Measurements from ENCODE around the gene MYOM3.

The MYOM3 gene

GRCh38 chr1:24134376-24134775 lies 22.4 kb upstream of the MYOM3 start:
- no peak overlapping the region for H3K9ac ChIP-seq (ENCODE audit: low read length)
- H3K36me3 ChIP-seq (ENCODE audit: insufficient read depth, low read length): no peaks in the 10 kb centered on the region
- H3K4me1 ChIP-seq (ENCODE audit: insufficient read depth, low read length): no peaks in the 10 kb centered on the region
- H3K4me3 ChIP-seq (ENCODE audit: low read depth in 1 of 2, low read length in 2 of 2): no peak overlapping the region
- H3K9me3 ChIP-seq (ENCODE audit: low read length): no peaks in the 10 kb centered on the region
- H3K27ac ChIP-seq (ENCODE audit: low read depth, low read length): no peak overlapping the region
- H3K27me3 ChIP-seq (ENCODE audit: control insufficient read depth in 1 of 2, insufficient read depth in 2 of 2, low read length in 2 of 2): no peaks in the 10 kb centered on the region

GRCh38 chr1:24133819-24134218 lies 21.9 kb upstream of the MYOM3 start:
- H3K36me3 ChIP-seq (ENCODE audit: insufficient read depth, low read length): no peaks in the 10 kb centered on the region
- H3K9ac ChIP-seq (ENCODE audit: low read length): no peak overlapping the region
- no peaks in the 10 kb centered on the region for H3K4me1 ChIP-seq (ENCODE audit: insufficient read depth, low read length)
- no peak overlapping the region for H3K4me3 ChIP-seq (ENCODE audit: low read depth in 1 of 2, low read length in 2 of 2)
- no peaks in the 10 kb centered on the region for H3K27me3 ChIP-seq (ENCODE audit: control insufficient read depth in 1 of 2, insufficient read depth in 2 of 2, low read length in 2 of 2)
- no peak overlapping the region for H3K27ac ChIP-seq (ENCODE audit: low read depth, low read length)
- H3K9me3 ChIP-seq (ENCODE audit: low read length): no peaks in the 10 kb centered on the region

DNA sequence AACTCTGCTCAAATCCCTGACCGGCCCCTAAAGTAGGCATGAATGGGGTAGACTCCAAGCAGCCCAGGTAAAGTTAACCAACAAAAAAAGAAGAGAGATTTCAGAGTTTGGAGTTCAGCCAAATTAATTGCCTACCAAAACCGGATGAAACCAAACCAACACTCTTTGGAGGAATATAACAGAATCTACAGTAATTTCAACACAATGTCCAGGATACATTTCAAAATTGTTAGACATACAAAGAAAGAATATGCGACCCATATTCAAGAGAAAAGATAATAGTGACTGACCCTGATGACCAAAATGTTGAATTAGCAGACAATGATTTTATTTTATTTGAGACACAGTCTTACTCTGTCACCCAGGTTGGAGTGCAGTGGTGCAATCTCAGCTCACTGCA lies 18.4 kb upstream of the MYOM3 start:
- H3K9ac ChIP-seq (ENCODE audit: low read length): no peak overlapping the region
- no peaks in the 10 kb centered on the region for H3K9me3 ChIP-seq (ENCODE audit: low read length)
- H3K36me3 ChIP-seq (ENCODE audit: insufficient read depth, low read length): no peaks in the 10 kb centered on the region
- H3K4me1 ChIP-seq (ENCODE audit: insufficient read depth, low read length): no peaks in the 10 kb centered on the region
- no peak overlapping the region for H3K4me3 ChIP-seq (ENCODE audit: low read depth in 1 of 2, low read length in 2 of 2)
- no peak overlapping the region for H3K27ac ChIP-seq (ENCODE audit: low read depth, low read length)
- H3K27me3 ChIP-seq (ENCODE audit: control insufficient read depth in 1 of 2, insufficient read depth in 2 of 2, low read length in 2 of 2): no peaks in the 10 kb centered on the region

DNA sequence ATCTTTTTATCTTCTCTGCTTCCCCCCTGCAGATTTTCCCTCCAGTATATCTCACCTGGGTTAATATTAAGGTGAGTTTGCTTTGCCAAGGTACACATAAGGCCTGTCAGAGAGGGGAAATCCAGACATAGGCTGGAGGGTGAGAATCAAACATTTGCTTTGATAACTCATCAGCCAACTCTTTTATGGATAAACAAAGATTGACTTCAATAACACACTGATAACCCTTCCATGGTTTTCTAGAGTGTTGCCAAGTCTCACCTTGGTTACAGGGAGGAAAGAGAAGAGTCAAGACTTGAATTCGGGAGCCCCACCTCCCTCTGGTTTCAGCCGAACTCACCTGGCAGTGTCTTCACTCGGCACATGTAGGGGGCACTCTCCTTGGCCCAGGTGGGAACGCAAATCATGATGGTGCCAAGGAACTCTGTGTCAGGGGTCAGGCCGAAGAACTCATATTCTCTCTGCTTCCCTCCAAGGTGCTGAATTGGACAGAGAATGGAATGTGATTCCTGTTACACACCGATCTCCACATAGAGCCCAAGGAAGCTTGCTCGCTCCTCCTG lies 15.9 kb upstream of the MYOM3 start:
- Histone ChIP-seq H3K9me3 (ENCODE audit: low read length) (no peaks in the 10 kb centered on the region), H3K36me3 (ENCODE audit: insufficient read depth, low read length) (no peaks in the 10 kb centered on the region), H3K27ac (ENCODE audit: low read depth, low read length) (no peak overlapping the region), H3K27me3 (ENCODE audit: control insufficient read depth in 1 of 2, insufficient read depth in 2 of 2, low read length in 2 of 2) (no peaks in the 10 kb centered on the region), H3K9ac (ENCODE audit: low read length) (no peak overlapping the region), H3K4me3 (ENCODE audit: low read depth in 1 of 2, low read length in 2 of 2) (no peak overlapping the region), H3K4me1 (ENCODE audit: insufficient read depth, low read length) (no peaks in the 10 kb centered on the region)

DNA sequence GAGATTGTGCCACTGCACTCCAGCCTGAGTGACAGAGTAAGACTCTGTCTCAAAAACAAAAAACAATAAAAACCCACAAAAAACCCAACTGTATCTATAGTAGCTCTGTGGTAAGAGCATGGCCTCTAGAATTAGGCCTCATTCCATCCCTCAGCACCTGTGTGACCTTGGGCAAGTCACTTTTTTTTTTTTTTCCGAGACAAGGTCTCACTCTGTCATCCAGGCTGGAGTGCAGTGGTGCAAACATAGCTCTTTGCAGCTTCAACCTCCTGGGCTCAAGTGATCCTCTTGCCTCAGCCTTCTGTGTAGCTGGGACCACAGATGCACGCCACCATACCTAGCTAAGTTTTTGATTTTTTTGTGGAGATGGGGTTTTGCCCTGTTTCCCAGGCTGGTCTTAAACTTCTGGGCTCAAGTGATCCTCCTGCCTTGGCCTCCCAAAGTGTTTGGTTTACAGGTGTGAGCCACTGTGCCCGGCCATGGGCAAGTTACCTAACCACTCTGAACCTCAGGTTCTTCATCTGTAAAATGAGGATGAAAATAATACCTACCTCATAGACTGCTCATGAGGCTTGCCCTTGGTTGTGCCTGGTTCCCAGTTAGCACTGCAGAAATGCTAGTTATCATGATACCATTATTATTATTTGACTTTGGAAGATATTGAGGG lies 15.3 kb upstream of the MYOM3 start:
- no peak overlapping the region for H3K27ac ChIP-seq (ENCODE audit: low read depth, low read length)
- no peaks in the 10 kb centered on the region for H3K9me3 ChIP-seq (ENCODE audit: low read length)
- no peaks in the 10 kb centered on the region for H3K4me1 ChIP-seq (ENCODE audit: insufficient read depth, low read length)
- H3K27me3 ChIP-seq (ENCODE audit: control insufficient read depth in 1 of 2, insufficient read depth in 2 of 2, low read length in 2 of 2): no peaks in the 10 kb centered on the region
- H3K9ac ChIP-seq (ENCODE audit: low read length): no peak overlapping the region
- no peak overlapping the region for H3K4me3 ChIP-seq (ENCODE audit: low read depth in 1 of 2, low read length in 2 of 2)
- H3K36me3 ChIP-seq (ENCODE audit: insufficient read depth, low read length): no peaks in the 10 kb centered on the region

DNA sequence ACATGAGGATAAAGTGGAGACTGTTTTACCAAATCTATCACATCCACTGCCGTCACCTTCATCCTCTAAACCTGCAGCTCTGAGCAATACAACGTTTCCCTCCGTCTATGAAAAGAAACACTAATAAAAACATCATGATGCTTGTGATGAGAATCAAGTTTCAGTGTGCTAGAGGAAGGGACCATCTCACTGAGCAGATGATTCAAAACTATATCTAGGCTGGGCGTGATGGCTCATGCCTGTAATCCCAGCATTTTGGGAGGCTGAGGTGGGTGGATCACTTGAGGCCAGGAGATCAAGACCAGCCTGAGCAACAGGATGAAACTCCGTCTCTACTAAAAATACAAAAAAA lies 14.7 kb upstream of the MYOM3 start:
- Histone ChIP-seq H3K27ac (ENCODE audit: low read depth, low read length) (no peak overlapping the region), H3K9ac (ENCODE audit: low read length) (no peak overlapping the region), H3K36me3 (ENCODE audit: insufficient read depth, low read length) (no peaks in the 10 kb centered on the region), H3K27me3 (ENCODE audit: control insufficient read depth in 1 of 2, insufficient read depth in 2 of 2, low read length in 2 of 2) (no peaks in the 10 kb centered on the region), H3K9me3 (ENCODE audit: low read length) (no peaks in the 10 kb centered on the region), H3K4me3 (ENCODE audit: low read depth in 1 of 2, low read length in 2 of 2) (no peak overlapping the region), H3K4me1 (ENCODE audit: insufficient read depth, low read length) (no peaks in the 10 kb centered on the region)

DNA sequence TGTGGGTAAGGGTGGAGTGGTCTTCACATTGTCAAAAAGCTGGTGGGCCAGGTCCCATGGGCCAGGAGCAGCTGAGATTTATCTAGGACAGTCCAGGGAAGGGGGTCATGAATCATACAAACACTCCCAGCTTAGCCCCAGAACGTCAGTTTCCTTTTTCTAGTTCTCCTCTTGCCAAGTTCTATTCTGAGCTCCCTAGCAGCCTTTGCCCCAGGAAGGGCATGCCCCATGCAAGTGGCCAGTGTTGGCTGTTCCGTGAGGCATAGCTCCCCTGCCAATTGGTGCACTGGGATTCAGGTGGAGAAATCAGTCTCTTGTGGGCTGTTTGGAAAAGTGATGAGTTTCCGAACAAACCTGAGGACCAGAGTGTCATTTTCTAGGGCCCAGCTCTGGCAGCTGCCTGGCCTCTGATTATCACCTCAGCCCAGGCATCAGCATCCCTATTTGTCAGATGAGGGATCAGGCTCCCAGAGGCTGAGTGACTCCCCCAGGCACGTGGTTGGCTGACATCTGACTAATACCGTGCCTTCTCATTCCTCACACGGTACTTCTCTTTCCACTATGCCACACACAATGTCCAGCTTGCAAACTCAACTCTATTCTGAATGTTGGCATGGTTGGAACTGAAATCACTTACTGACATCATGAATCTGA lies 14.2 kb upstream of the MYOM3 start:
- no peak overlapping the region for H3K4me3 ChIP-seq (ENCODE audit: low read depth in 1 of 2, low read length in 2 of 2)
- H3K27ac ChIP-seq (ENCODE audit: low read depth, low read length): no peak overlapping the region
- H3K9me3 ChIP-seq (ENCODE audit: low read length): no peaks in the 10 kb centered on the region
- H3K27me3 ChIP-seq (ENCODE audit: control insufficient read depth in 1 of 2, insufficient read depth in 2 of 2, low read length in 2 of 2): no peaks in the 10 kb centered on the region
- no peaks in the 10 kb centered on the region for H3K4me1 ChIP-seq (ENCODE audit: insufficient read depth, low read length)
- no peak overlapping the region for H3K9ac ChIP-seq (ENCODE audit: low read length)
- H3K36me3 ChIP-seq (ENCODE audit: insufficient read depth, low read length): no peaks in the 10 kb centered on the region

DNA sequence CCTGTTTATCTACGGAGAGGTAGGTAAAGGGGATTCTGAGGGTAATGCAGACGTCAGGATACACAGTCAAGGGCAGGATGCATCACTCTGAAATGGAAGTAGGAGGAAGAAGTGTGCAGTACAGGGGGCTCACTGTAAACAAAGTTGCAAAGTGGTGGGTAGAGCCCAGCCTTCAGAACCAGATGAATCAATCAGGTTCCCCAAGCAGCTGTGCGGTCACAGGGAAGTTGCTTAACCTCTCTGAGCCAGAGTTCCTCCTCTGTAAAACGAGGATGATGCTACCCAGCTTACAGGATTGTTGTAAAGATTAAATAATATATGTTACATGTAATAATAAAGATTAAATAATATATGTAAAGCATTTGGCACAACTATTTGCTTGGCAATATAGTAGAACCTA lies 13.5 kb upstream of the MYOM3 start:
- H3K27ac ChIP-seq (ENCODE audit: low read depth, low read length): no peak overlapping the region
- peaks cover 2% of the 10 kb centered on the region for H3K4me1 ChIP-seq (ENCODE audit: insufficient read depth, low read length)

DNA sequence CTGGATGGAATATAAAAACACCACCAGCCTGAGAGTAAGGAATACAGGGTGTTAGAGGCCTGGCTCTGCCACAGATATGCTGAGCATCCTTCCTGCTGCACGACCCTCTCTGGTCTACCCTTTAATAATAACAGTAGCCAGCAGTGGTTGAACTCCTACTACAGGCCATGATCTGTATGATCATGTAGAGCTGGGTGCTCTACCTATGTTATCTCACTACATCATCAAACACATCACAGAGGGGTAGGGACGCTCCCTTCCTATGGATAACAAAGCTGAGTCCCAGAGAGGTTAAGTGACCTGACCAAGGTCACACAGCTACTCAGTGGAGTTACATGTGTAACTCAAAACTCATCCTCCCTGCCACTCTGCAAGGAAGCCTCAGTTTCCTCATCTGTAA lies 13.0 kb upstream of the MYOM3 start:
- Histone ChIP-seq H3K27me3 (ENCODE audit: control insufficient read depth in 1 of 2, insufficient read depth in 2 of 2, low read length in 2 of 2) (no peaks in the 10 kb centered on the region), H3K27ac (ENCODE audit: low read depth, low read length) (no peak overlapping the region), H3K4me1 (ENCODE audit: insufficient read depth, low read length) (peaks cover 7% of the 10 kb centered on the region), H3K4me3 (ENCODE audit: low read depth in 1 of 2, low read length in 2 of 2) (no peak overlapping the region), H3K36me3 (ENCODE audit: insufficient read depth, low read length) (no peaks in the 10 kb centered on the region), H3K9ac (ENCODE audit: low read length) (no peak overlapping the region), H3K9me3 (ENCODE audit: low read length) (no peaks in the 10 kb centered on the region)

More for the DNA sequence above, 13.5 kb upstream of the MYOM3 start:
- H3K4me3 ChIP-seq (ENCODE audit: low read depth in 1 of 2, low read length in 2 of 2): no peak overlapping the region
- H3K9me3 ChIP-seq (ENCODE audit: low read length): no peaks in the 10 kb centered on the region
- no peaks in the 10 kb centered on the region for H3K36me3 ChIP-seq (ENCODE audit: insufficient read depth, low read length)
- H3K9ac ChIP-seq (ENCODE audit: low read length): no peak overlapping the region
- H3K27me3 ChIP-seq (ENCODE audit: control insufficient read depth in 1 of 2, insufficient read depth in 2 of 2, low read length in 2 of 2): no peaks in the 10 kb centered on the region

DNA sequence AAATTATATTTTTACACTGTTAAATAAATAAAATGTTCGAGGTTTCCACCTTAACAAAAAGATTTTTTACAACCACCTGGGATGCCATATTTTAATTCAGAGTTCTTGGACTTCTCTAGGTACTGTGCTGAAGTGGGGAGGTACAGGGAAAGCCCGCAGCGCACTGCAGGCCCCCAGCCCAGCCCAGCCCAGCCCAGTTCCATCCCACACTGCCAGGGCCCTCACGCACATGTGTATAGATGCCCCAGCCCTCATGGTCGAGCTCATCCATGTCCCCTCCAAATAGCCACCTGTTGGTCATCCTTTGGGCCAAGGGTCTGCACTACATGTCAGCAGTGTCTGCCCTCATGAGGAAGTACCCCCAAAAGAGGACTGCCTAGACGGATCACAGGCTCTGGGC lies 11.7 kb upstream of the MYOM3 start:
- H3K9ac ChIP-seq (ENCODE audit: low read length): no peak overlapping the region
- no peaks in the 10 kb centered on the region for H3K27me3 ChIP-seq (ENCODE audit: control insufficient read depth in 1 of 2, insufficient read depth in 2 of 2, low read length in 2 of 2)
- no peak overlapping the region for H3K4me3 ChIP-seq (ENCODE audit: low read depth in 1 of 2, low read length in 2 of 2)
- H3K36me3 ChIP-seq (ENCODE audit: insufficient read depth, low read length): no peaks in the 10 kb centered on the region
- H3K27ac ChIP-seq (ENCODE audit: low read depth, low read length): no peak overlapping the region
- peaks cover 11% of the 10 kb centered on the region for H3K4me1 ChIP-seq (ENCODE audit: insufficient read depth, low read length)
- H3K9me3 ChIP-seq (ENCODE audit: low read length): no peaks in the 10 kb centered on the region

GRCh38 chr1:24122776-24123175 lies 10.8 kb upstream of the MYOM3 start:
- H3K27ac ChIP-seq (ENCODE audit: low read depth, low read length): no peak overlapping the region
- H3K4me3 ChIP-seq (ENCODE audit: low read depth in 1 of 2, low read length in 2 of 2): no peak overlapping the region
- no peaks in the 10 kb centered on the region for H3K27me3 ChIP-seq (ENCODE audit: control insufficient read depth in 1 of 2, insufficient read depth in 2 of 2, low read length in 2 of 2)
- H3K9me3 ChIP-seq (ENCODE audit: low read length): no peaks in the 10 kb centered on the region
- H3K4me1 ChIP-seq (ENCODE audit: insufficient read depth, low read length): peaks cover 11% of the 10 kb centered on the region
- H3K36me3 ChIP-seq (ENCODE audit: insufficient read depth, low read length): no peaks in the 10 kb centered on the region
- H3K9ac ChIP-seq (ENCODE audit: low read length): no peak overlapping the region

DNA sequence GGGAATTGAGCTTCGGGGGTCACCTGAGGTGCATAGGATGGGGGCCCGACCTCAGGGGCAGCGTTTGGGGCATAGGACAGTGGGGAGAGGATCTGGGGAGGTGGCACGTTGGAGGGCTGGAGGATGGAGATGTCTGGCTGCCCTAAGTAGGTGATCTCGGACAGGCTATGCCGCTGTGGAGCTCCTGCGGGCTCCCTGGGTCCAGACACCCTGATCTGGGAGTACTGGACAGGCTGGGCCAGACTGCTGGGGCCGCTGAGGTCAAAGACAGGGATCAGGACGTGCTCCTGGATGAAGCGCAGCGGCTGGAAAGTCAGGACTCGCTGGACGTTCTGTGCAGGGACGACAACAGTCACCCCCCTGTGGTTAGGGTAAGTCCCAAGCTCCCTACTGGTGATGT lies 9.5 kb upstream of the MYOM3 start:
- H3K4me1 ChIP-seq (ENCODE audit: insufficient read depth, low read length): peaks cover 11% of the 10 kb centered on the region
- H3K27me3 ChIP-seq (ENCODE audit: control insufficient read depth in 1 of 2, insufficient read depth in 2 of 2, low read length in 2 of 2): peaks cover 0 to 4% of the 10 kb centered on the region in 2 donors
- no peaks in the 10 kb centered on the region for H3K36me3 ChIP-seq (ENCODE audit: insufficient read depth, low read length)
- no peaks in the 10 kb centered on the region for H3K9me3 ChIP-seq (ENCODE audit: low read length)
- no peak overlapping the region for H3K27ac ChIP-seq (ENCODE audit: low read depth, low read length)
- H3K4me3 ChIP-seq (ENCODE audit: low read depth in 1 of 2, low read length in 2 of 2): no peak overlapping the region
- no peak overlapping the region for H3K9ac ChIP-seq (ENCODE audit: low read length)

Measured in muscle layer of colon (tissue), 2 donors.